ENCODE data around the gene MANBA.

The MANBA gene

DNA sequence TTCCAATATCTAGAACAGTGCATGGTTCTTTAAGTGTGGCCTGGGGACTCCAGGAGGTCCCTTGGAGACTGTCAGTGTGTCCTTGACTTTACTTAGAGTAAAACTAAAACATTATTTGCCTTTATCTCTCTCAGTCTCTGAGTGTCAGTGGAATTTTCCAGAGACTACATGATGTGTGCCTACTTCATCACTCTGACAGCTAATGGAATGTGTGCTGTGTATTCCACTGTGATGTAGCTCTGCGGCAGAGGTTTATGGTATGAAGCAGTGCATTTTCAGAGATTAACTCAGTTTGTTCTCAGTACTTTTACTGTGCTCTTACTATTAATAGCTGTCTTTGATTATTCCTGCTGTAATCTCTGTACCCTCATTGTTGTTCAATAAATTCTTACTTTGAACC is 85.6 kb downstream of the MANBA start:
- TF ChIP-seq TEAD4 (IDR thresholded peaks at IDR 0.05), result no peak
- no peak for TF ChIP-seq CREB1 (IDR thresholded peaks at IDR 0.05; ENCODE audit: low read depth)
- no peak for TF ChIP-seq FOXM1 (IDR thresholded peaks at IDR 0.05; ENCODE audit: borderline replicate concordance, low read depth)
- TF ChIP-seq ZBTB7A (IDR thresholded peaks at IDR 0.05; ENCODE audit: low read depth), result no peak
- no peak for TF ChIP-seq CEBPB (IDR thresholded peaks at IDR 0.05)
- TF ChIP-seq, protein P1, sequence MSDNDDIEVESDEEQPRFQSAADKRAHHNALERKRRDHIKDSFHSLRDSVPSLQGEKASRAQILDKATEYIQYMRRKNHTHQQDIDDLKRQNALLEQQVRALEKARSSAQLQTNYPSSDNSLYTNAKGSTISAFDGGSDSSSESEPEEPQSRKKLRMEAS (IDR thresholded peaks at IDR 0.05), result no peak
- TF ChIP-seq NFIC (IDR thresholded peaks at IDR 0.05), result no peak
- TF ChIP-seq, protein P2, sequence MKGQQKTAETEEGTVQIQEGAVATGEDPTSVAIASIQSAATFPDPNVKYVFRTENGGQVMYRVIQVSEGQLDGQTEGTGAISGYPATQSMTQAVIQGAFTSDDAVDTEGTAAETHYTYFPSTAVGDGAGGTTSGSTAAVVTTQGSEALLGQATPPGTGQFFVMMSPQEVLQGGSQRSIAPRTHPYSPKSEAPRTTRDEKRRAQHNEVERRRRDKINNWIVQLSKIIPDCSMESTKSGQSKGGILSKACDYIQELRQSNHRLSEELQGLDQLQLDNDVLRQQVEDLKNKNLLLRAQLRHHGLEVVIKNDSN (IDR thresholded peaks at IDR 0.05), result no peak
- no peak for TF ChIP-seq EP300 (IDR thresholded peaks at IDR 0.05; ENCODE audit: borderline replicate concordance)
- TF ChIP-seq, protein P3, sequence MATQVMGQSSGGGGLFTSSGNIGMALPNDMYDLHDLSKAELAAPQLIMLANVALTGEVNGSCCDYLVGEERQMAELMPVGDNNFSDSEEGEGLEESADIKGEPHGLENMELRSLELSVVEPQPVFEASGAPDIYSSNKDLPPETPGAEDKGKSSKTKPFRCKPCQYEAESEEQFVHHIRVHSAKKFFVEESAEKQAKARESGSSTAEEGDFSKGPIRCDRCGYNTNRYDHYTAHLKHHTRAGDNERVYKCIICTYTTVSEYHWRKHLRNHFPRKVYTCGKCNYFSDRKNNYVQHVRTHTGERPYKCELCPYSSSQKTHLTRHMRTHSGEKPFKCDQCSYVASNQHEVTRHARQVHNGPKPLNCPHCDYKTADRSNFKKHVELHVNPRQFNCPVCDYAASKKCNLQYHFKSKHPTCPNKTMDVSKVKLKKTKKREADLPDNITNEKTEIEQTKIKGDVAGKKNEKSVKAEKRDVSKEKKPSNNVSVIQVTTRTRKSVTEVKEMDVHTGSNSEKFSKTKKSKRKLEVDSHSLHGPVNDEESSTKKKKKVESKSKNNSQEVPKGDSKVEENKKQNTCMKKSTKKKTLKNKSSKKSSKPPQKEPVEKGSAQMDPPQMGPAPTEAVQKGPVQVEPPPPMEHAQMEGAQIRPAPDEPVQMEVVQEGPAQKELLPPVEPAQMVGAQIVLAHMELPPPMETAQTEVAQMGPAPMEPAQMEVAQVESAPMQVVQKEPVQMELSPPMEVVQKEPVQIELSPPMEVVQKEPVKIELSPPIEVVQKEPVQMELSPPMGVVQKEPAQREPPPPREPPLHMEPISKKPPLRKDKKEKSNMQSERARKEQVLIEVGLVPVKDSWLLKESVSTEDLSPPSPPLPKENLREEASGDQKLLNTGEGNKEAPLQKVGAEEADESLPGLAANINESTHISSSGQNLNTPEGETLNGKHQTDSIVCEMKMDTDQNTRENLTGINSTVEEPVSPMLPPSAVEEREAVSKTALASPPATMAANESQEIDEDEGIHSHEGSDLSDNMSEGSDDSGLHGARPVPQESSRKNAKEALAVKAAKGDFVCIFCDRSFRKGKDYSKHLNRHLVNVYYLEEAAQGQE (IDR thresholded peaks at IDR 0.05; ENCODE audit: low read depth), result no peak
- no peak for TF ChIP-seq EGR1 (IDR thresholded peaks at IDR 0.05)
- no peak for TF ChIP-seq YY1 (IDR thresholded peaks at IDR 0.05; ENCODE audit: low read depth)

DNA sequence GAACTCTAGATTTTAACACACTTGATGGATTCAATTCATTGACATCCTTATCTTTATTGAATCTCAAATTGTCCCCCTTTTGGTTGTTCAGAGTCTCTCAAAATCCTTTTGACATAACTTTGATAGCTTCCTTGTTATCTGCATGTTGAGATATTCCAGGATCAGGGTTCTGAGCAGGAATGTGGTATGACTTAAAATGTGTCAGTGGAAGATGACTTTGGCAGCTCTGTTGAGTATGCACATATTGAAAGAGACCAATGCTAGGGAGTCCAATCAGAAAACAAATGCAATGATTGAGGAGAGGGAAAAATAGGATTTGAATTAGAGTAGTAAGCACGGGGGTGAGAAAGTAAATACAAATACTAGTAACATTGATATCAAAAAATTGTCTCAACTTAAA is 93.8 kb downstream of the MANBA start:
- TF ChIP-seq EP300 (IDR thresholded peaks at IDR 0.05; ENCODE audit: borderline replicate concordance), result no peak
- TF ChIP-seq NFIC (IDR thresholded peaks at IDR 0.05), result no peak

DNA sequence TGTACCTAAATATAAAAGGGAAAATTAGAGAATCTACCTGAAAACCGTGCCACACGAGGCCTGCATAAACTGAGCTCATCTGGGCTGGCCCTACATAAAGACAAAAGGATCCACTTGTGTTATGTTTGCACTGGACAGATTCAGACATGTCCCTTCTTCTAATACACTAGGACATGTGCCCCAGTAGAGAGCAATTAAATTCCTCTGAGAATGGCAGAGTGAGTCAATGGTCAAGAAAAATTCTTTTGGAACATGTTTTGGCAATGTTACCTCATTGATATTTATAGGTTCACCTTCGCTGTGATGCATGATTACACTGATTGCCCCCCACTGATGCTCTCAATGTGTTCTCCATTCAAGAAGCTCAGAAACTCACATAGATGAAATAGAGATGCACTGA is 95.2 kb downstream of the MANBA start:
- no peak for TF ChIP-seq CEBPB (IDR thresholded peaks at IDR 0.05)

DNA sequence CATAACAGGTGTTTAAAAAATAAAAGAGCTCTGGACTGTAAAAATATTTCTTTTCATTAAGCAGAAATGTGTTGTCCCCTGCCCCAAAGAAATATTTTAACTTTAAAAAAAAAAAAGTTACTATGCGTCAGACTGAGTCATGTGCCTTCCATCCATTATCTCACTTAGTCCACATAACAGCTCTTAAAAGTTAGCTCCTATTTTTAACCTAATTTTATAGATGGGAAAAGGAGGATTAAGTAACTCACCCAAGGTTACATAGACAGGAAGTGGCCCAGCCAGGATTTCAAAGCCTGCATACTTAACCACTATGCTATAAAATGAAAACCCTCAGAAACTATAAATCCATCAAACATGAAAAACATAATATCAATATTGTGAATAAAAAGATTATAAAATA is 97.7 kb downstream of the MANBA start:
- no peak for TF ChIP-seq FOXM1 (IDR thresholded peaks at IDR 0.05; ENCODE audit: borderline replicate concordance, low read depth)
- TF ChIP-seq EGR1 (IDR thresholded peaks at IDR 0.05), result no peak
- no peak for TF ChIP-seq TEAD4 (IDR thresholded peaks at IDR 0.05)
- TF ChIP-seq, protein P3 (IDR thresholded peaks at IDR 0.05; ENCODE audit: low read depth), result no peak
- TF ChIP-seq CREB1 (IDR thresholded peaks at IDR 0.05; ENCODE audit: low read depth), result no peak

DNA sequence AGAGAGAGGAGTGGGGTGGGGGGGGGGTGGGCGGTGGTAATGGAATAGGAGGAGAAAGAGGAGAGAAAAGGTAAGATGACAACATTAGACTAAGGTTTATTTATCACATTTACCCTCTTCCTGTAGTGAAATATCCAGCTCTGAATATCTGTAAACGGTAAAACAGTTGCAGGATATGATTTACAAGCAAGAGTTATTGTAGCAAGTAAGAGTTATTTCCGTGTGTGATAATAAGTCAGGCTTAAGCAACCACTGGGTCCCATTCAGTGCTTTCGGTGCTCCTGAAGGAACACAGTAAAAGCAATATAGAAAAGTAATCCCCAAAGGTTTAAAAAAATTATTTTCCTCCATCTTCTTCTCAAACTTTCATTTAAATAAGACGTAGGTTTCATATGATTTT is 103.6 kb downstream of the MANBA start:
- no peak for TF ChIP-seq CEBPB (IDR thresholded peaks at IDR 0.05)
- TF ChIP-seq, protein P1 (IDR thresholded peaks at IDR 0.05), result no peak
- TF ChIP-seq, protein P3 (IDR thresholded peaks at IDR 0.05; ENCODE audit: low read depth), result no peak
- no peak for TF ChIP-seq TEAD4 (IDR thresholded peaks at IDR 0.05)
- no peak for TF ChIP-seq EGR1 (IDR thresholded peaks at IDR 0.05)
- TF ChIP-seq, protein P2 (IDR thresholded peaks at IDR 0.05), result no peak

DNA sequence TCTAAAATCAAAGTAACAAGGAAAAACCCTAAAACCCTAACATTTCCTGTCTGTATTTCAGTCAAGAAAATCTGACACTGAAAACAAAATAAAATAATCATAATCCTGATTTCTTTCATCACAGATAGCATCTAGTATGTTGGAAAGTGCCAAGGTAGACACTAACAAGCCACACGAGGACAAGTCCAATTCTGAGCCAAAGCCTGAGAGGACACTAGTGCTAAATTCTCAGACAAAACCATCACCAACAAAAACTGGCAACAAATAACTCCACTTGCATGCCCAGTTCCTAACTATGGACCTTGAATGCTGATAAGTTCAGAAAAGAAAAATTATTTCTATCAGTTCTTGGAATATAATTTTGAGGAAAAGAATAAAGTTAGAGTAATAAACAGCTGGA is 113.7 kb downstream of the MANBA start:
- TF ChIP-seq EP300 (IDR thresholded peaks at IDR 0.05; ENCODE audit: borderline replicate concordance) (no peak), NFIC (IDR thresholded peaks at IDR 0.05) (no peak), TCF12 (IDR thresholded peaks at IDR 0.05; ENCODE audit: low read depth) (no peak)
- TF ChIP-seq, protein P2 (IDR thresholded peaks at IDR 0.05), result no peak
